NCI-H2227 treated with DMSO at 0.1 percent for 48 hours (cell line): Measurements from ENCODE around the gene CCT6B.
"Not testable (repeated sequence)": the region's sequence is repeated elsewhere in the genome, so short reads cannot be mapped to it uniquely, and the experiment has no call there.

ENCODE experiments used
- DNase-seq: peaks from one replicate; lab custom pipeline; 2025; lab: John Stamatoyannopoulos, UW

The CCT6B gene, protein sequence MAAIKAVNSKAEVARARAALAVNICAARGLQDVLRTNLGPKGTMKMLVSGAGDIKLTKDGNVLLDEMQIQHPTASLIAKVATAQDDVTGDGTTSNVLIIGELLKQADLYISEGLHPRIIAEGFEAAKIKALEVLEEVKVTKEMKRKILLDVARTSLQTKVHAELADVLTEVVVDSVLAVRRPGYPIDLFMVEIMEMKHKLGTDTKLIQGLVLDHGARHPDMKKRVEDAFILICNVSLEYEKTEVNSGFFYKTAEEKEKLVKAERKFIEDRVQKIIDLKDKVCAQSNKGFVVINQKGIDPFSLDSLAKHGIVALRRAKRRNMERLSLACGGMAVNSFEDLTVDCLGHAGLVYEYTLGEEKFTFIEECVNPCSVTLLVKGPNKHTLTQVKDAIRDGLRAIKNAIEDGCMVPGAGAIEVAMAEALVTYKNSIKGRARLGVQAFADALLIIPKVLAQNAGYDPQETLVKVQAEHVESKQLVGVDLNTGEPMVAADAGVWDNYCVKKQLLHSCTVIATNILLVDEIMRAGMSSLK

DNA sequence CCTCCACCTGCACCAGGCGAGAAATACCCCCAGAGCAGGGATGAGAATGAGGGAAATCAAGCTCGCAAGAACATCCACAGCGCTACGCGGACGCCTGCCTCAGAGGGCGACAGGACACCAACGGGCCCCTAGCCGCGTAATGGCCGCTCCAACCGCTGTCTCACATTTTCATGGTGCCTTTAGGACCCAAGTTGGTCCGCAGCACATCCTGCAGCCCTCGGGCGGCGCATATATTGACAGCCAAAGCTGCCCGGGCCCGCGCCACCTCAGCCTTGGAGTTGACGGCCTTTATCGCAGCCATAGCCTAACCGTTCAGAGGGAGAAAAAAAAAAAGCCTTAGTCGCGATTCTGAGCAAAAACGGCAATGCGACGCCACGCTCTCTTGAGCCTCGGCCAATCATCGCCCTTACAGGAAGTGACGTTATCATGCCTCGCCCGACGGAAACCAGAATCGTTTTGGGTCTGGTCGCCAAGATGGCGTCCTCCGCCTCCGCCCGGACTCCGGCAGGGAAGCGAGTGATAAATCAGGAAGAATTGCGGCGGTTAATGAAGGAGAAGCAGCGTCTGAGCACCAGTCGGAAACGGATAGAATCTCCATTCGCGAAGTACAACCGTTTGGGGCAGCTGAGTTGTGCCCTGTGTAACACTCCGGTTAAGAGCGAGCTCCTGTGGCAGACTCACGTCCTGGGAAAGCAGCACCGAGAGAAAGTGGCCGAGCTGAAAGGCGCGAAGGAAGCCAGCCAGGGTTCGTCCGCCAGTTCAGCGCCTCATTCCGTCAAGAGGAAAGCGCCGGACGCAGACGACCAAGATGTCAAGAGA is at the start of gene CCT6B, which contains the start of gene ZNF830:
CCT6B (minus strand) TSS at position 368 of the 819 bp plus-strand sequence; CDS start at position 301, 67 bp downstream.
ZNF830 (plus strand) TSS at position 448 of the 819 bp plus-strand sequence; CDS start at position 475, 27 bp downstream.
- peak; percentile 80 for DNase-seq

DNA sequence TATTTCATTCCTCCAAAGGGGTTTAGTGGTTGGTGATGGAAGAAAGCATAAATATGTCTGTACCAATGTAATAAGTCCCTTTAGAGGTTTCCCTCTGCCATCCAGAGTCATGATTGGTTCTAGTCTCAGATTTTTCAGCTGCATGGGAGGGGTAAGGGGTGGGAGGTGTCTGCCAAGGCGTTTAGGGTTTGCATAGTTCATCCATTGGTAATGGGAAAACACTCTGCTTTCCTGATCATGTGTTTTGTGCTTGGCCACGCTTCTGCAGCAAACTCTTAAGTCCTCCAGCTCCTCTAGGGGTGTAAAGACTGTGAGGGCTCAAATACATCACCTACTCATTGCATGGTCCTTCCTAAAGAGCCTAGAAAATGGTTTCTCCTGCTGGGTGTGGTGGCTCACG is 48.8 kb upstream of the CCT6B start:
- DNase-seq = no peak

DNA sequence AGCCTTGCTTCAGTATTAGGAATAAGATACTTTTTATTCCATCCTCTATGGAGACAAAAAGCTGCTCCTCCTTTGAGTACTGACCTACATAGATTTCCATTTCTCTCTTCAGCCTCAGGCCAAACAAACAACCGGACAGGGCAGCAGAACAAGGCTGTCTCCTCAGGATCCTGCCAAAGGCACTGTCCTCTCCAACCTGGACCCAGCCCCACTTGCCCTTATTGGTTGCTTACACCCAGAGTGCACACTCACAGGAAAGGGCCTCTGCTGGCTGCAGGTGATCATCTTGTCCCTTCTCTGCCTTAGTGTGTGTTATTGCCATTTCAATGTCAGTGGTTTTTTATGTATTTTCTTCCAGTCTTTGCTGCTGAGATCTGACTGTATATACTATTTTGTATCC is 45.7 kb upstream of the CCT6B start:
- no peak for DNase-seq

DNA sequence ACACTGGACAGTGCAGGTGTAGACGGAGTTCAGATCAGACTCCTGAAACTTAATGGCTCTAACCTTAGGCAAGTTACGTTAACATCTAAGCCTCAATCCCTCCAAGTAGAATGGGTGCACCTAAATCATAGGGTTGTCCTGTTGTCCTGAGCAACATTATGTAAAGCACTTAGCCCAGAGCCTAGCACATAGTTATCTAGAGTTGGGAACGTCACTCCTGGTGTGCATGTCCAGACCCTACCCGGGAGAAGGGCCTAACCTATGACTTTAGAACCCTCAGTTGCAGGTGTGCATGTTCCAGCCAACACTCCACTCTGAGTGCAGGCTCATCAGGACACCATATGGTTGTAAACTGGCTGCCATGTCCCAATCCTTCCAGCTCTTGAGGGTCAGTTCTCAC is 45.1 kb upstream of the CCT6B start:
- DNase-seq = no peak

DNA sequence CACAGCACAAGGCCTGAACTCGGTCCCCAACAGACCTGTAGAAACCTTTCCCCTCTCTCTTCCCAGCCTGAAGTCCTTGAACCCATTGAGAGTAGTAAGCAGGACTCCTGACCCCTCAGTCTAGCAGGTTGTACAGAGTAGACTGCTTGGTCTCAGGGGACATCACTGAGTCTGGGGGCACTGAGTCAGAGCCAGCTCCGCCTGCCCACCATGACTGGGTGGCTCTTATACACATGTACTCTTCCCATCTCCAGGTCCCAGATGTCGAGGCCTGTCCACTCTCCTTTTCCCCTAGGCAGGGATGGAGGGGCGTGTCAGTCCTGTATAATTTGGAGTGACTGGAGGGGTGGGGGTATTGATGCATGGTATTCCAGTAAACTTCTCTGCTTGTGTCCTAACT is 42.5 kb upstream of the CCT6B start:
- DNase-seq = no peak

DNA sequence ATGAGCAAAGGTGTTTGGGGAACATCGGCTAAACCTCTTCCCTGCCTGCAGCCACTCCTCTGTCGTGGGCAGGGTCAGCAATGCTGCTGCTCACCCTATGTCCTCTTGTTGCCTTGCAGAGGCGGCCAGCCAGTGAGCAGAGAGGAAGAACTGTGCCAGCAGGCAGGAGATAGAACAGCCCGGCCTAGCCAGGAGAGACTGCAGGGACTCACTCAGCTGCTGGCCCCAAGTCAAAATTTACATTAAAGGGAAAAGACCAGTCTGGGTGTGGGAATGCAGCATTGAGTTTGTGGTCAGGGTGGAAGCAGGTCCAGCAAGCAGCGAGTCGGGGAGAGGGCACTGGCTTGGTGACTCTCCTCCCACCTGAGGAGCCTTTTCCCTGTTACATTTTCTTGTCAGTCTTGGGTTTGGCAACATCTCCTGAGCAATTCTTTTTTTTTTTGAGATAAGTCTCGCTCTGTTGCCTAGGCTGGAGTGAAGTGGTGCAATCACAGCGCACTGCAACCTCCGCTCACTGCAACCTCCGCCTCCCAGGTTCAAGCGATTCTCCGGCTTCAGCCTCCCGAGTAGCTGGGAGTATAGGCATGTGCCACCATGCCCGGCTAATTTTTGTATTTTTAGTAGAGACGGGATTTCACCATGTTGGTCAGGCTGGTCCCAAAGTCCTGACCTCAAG is 41.8 kb upstream of the CCT6B start:
- DNase-seq = no peak

DNA sequence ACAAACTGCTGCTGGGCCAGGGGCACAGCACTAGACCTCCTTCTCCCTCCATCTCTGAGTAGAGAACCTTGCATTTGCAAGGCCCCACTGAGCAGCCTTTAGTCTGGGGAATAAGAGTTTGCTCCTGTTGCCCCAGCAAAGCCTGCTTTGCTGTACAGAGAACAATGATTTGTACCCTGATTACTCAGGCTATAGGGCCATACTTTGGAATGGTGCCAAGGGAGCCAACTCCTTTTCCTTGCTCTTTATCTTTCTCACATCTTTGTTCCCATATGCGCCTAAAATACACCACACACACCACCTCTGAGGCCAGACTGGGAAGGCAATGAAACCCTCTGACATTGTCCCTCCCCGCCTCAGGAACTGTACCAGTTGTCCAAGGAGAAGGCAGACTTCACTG is 40.3 kb upstream of the CCT6B start:
- DNase-seq = no peak

DNA sequence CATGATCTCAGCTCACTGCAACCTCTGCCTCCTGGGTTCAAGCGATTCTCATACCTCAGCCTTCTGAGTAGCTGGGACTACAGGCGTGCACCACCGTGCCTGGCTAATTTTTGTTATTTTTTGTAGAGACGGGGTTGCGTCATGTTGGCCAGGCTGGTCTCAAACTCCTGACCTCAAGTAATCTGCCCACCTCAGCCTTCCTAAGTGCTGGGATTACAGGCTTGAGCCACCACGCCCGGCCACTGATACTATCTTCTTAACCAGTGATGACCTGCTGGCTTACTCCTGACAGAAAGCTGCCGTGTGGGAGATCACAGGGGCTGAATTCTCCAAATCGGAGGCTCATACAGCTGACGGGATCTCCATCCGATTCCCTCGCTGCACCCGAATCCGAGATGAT is 39.7 kb upstream of the CCT6B start:
- not testable (repeated sequence) for DNase-seq

DNA sequence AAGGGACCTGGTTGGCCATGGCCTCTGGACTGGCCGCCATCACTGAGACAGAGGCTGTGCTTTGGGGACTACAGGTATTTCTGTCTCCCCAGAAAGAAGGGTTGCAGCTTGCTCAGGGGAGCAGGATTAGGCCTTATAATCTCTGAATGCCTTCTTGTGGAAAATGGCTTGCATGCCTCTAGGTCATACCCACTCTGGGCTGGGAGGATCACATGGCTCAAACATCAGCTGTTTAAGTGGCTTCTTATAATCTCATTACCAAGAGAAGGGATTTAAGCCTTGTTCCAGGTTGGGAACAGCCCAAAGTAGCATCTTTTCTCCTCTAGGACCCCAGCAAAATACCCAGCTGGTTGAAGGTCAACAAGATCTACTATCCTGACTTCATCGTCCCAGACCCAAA is 38.2 kb upstream of the CCT6B start:
- DNase-seq = no peak

DNA sequence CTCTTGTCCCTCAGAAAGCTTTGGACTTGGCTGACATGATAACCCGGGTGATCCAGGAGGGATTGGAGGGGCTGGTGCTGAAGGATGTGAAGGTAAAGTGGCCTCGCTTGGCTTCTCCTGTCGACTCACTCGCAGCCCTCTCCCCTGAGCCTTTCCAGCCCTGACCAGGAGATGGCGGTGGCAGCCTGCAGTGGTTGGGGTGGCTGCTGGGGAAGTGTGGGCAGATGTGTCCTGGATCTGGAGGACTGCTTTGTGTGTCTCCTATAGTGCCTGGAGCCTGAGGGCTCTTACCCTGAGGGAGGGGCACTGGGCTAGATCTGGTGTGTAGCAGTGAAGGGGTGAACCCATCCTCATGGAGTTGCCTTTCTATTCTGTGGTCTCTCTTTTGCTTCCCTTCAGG is 36.9 kb upstream of the CCT6B start:
- DNase-seq = peak; percentile 34

DNA sequence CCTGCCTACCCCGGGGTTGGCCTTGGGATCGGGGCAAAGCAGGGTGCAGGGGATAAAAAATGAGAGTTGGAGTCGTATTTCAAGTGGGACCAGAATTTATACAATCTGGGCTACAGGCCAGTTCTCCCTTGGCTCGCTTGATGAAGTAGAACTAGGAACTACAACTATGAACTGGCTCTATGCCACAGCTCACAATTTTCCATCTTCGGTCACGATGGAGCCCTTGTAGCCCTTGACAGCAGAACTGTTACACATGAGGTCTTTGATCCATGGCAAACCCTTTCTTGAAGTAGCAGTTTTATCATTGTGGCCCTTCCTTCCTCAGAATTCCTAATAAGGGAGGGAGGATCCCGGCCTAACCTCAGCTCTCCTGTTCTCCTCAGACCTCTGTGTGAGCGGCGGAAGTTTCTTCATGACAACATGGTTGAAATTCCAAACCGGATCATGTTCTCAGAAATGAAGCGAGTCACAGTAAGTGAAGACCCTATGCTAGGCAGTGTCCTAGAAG is 36.1 kb upstream of the CCT6B start:
- no peak for DNase-seq

DNA sequence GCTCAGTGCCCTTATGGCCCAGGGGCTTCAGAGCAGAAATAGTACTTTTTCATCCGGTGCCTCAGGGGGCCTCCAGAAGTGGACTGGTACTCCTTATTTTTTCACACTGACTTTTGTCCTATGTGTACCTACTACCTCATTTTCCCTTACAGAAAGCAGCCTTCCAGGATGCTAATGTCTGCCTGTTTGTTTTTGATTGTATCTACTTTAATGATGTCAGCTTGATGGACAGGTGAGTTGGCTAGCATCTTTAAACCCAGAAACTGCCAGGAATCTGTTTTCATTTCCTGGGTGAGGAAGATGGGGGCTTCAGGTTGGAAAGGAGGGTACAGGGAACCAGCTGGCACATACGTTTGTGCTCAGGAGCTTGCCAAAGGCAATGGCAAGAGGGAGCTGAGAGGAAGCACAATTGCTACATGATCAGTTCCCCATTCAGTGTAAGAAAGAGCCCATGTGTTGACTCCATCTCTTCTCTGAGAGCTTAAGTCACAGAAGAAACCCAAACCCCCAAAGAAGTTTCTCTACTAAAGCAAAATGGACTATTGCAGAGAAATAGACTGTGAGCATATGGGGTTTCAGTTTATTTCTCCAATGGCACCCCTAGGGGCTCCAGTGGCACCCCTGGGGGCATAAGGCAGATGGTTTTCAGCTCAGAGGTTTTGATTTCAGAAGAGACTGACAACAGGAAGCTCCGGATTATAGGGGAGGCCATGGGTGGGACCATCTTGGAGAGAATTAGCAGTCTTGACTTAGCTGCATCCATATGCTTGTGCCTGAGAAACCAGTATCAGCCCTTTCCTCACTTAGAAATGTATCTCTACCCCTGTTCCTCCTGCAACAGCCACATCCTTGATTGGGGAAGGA is 35.4 kb upstream of the CCT6B start:
- no peak for DNase-seq

DNA sequence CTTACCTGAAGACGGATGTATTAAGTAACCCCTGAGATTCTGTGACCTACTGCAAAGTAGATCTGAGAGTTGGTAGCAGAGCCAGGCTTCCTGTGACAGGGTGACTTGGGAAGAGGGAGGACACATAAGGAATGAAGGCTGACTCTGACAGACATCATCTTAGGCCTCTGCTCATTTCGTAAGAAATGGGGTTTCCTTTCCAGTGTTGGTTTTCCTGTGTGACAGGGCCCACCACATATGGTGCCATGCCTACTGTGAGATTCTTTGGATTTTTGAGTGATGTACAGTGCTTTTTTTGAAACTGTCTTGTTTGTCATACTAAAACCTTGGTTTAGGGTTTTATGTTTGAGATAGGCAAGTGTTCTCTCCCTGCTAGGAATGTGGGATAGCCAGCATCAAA is 31.8 kb upstream of the CCT6B start:
- no peak for DNase-seq

DNA sequence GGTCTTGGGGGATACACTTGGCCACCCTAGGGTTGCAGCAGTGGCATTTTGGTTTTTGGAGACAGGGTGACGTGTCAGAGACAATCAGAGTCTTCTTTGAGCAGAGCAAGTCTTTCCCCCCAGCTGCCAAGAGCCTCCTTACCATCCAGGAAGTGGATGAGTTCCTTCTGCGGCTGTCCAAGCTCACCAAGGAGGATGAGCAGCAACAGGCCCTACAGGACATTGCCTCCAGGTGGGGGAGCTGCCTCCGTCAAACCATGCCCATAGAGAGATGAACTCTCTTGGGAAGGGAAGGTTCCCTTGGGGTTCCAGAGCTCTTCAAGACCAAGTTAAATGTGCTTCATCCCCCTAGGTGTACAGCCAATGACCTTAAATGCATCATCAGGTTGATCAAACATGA is 30.3 kb upstream of the CCT6B start:
- DNase-seq = no peak

DNA sequence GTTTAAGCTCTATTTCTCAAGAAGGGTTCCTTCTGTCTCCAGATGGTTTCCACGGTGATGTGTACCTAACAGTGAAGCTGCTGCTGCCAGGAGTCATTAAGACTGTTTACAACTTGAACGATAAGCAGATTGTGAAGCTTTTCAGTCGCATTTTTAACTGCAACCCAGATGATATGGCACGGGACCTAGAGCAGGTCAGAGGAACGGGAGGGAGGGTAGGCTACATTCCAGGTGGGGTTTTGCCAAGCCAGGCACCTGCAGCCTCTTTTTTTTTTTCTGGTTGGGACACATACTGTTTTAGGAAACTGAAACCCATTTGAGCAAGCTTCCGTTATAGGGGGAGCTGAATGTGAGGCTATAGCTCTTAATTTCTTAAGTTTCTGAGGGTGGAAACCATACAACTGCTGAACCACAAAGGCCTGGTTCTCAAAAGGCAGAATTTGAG is 29.7 kb upstream of the CCT6B start:
- no peak for DNase-seq

DNA sequence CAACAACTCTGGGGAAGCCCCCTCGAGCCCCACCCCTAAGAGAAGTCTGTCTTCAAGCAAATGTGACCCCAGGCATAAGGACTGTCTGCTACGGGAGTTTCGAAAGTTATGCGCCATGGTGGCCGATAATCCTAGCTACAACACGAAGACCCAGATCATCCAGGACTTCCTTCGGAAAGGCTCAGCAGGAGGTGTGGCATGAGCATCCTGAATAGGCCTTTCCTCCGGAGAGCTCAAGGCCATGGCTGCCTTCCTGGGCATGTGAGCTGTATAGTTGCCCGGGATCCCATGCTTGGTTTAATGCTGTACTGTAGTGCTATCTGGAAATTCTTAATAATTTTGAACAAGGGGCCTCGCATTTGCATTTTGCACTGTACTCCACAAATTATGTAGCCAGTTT is 28.2 kb upstream of the CCT6B start:
- DNase-seq = no peak

DNA sequence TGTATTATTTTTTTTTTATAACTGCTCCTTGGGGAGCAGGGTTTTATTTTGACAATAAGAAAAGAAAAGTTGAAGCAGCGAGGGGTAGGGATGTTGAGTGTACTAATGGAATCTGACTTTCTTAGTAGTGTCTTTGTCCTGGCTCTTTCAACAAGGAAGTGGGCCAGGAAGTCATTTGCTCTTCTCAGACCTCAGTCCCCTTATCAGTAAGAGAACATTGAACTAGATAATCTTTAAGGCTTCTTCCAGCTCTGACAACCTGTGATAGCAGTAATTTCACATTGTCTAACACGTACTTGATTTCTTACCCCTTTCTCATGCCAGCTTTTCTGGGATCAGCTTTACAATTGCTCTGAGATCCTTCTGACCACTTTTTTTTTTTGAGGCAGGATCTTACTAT is 27.4 kb upstream of the CCT6B start:
- DNase-seq = no peak

DNA sequence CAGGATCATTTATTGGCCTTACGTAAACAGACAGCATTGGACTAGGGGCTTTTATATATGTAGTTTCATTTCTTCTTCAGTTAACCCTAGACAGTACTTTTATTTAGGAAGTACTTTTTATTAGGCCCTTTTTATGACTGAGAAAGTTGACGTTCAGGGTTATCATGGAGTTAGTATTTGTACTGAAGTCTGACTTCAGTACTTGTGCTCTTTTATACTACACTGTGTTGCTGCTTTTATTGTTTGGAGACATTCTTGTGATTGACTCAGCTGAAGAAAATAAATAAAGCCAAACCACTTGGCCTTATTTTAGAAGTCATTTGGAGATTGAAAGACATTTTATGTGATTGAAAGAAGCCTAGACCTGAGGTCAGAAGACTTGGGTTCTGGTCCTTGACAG is 26.0 kb upstream of the CCT6B start:
- no peak for DNase-seq

DNA sequence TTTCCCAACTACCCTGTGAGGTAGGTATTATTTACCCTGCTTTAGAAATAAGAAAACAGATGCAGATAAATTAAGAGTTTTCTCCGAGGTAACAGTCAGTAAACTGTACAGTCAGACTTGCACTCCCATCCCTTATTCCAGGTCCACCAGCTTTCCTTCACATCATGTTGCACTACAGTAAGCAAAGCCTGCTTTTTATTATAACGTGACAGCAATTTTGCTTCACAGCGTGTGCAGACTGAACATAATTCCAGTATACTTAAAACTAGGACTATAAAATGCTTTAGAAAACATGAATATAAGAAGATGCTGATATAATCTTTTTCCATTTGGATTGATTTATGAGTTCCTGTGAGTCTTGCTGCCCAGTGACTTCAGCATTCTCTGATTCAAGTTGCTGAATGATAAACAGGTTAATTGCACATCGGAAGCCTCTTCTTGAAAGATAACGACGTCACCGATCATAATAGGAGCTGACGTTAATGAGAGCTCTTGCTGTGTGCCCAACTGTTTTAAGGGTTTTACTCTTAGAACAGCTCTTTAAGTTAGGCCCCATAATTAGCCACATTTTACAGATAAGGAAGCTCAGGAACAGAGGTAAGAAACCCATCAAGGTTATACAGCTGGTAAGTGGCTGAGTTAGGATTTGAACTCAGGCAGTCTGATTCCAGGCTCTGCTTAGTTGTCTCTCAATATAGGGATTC is 20.4 kb upstream of the CCT6B start:
- peak; percentile 19 for DNase-seq
